Naive B cell (primary cell): ENCODE results near the gene PCGF3. TPM values are rescaled to one million over a fixed set of nuclear protein-coding genes. Genes with fewer than 3 reads are reported as not detected.

Source experiments
- ATAC-seq, 2 donors: fragments of 150-1000 bp; cut with Tn5 transposase; 2 replicates each; pipeline ENCODE4 v1.10.0; 2021; ENCODE audit warnings: low read depth in 2 of 2, mild to moderate bottlenecking in 2 of 2, moderate library complexity in 2 of 2
- DNase-seq: peaks from one replicate; pipeline ENCODE4 v3.0.0; 2022
- H3K27ac Mint-ChIP-seq, 6 donors: one replicate each; pipeline ENCODE4 v1.8.0; 2020 to 2022; ENCODE audit warnings: mild to moderate bottlenecking in 6 of 6, mixed read lengths in 6 of 6, moderate library complexity in 5 of 6, inconsistent platforms in 2 of 6
- H3K27me3 Mint-ChIP-seq, 3 donors: one replicate each; pipeline ENCODE4 v1.8.0; 2021 to 2022; ENCODE audit warnings: mixed read lengths in 3 of 3, mild to moderate bottlenecking in 1 of 3
- H3K36me3 Mint-ChIP-seq, 2 donors: one replicate each; pipeline ENCODE4 v1.8.0; 2020 to 2022; ENCODE audit warnings: mixed read lengths in 2 of 2, inconsistent platforms in 1 of 2, mild to moderate bottlenecking in 1 of 2
- H3K4me1 Mint-ChIP-seq, 3 donors: one replicate each; pipeline ENCODE4 v1.8.0; 2020 to 2022; ENCODE audit warnings: mixed read lengths in 3 of 3, inconsistent platforms in 1 of 3, mild to moderate bottlenecking in 1 of 3, moderate library complexity in 1 of 3
- H3K4me3 Mint-ChIP-seq, 8 donors: one replicate each; pipeline ENCODE4 v1.8.0; 2020 to 2022; ENCODE audit warnings: mild to moderate bottlenecking in 8 of 8, mixed read lengths in 8 of 8, moderate library complexity in 8 of 8, inconsistent platforms in 2 of 8
- H3K9me3 Mint-ChIP-seq, 7 donors: one replicate each; pipeline ENCODE4 v1.8.0; 2020 to 2022; ENCODE audit warnings: mixed read lengths in 7 of 7, mild to moderate bottlenecking in 5 of 7, inconsistent platforms in 2 of 7, moderate library complexity in 1 of 7
- polyA plus RNA-seq, 6 donors: library from polyadenylated mRNA; unstranded; fragments of 300-500 nt; fragmentation: Illumina TruSeq; gene quantifications; one replicate each; pipeline ENCODE4 v1.2.3, GENCODE V29; 2021; ENCODE audit warnings: low read depth in 6 of 6

PCGF3 gene
- polyA plus RNA-seq, 6 donors from 2014 or later, result 5.6 to 9.5 (median 7.1) TPM

GRCh38 chr4:780716-781492, 75.3 kb downstream of the PCGF3 start:
- Mint-ChIP-seq H3K27ac (peak overlapping the region; percentile 33 to 99 (median 92)), H3K36me3 (peaks cover 10 to 20% of the 10 kb centered on the region in 2 donors), H3K4me3 (peak overlapping the region; percentile 82 to 97 (median 96)), H3K4me1 (peaks cover 41 to 72% (median 57%) of the 10 kb centered on the region in 3 donors), H3K27me3 (peaks cover 0 to 31% (median 23%) of the 10 kb centered on the region in 3 donors), H3K9me3 (no peaks in the 10 kb centered on the region)
- ATAC-seq (no peak), DNase-seq (no peak)

- peaks cover 8 to 18% of the 10 kb centered on the region in 2 donors for H3K36me3 Mint-ChIP-seq
- peak; percentile 96 for DNase-seq
- peaks cover 38 to 67% (median 54%) of the 10 kb centered on the region in 3 donors for H3K4me1 Mint-ChIP-seq
- peaks cover 0 to 31% (median 23%) of the 10 kb centered on the region in 3 donors for H3K27me3 Mint-ChIP-seq
- no peaks in the 10 kb centered on the region for H3K9me3 Mint-ChIP-seq
- H3K4me3 Mint-ChIP-seq, result peak overlapping the region; percentile 82 to 97 (median 96)
- ATAC-seq, result peak; percentile 94 to 97
- H3K27ac Mint-ChIP-seq, result peak overlapping the region; percentile 92 to 99 (median 96)
These were observed 76.0 kb downstream of the PCGF3 start for GRCh38 chr4:781493-782216.

GRCh38 chr4:784401-785331, 79.0 kb downstream of the PCGF3 start:
- Mint-ChIP-seq H3K36me3 (peaks cover 0 to 8% of the 10 kb centered on the region in 2 donors), H3K9me3 (no peaks in the 10 kb centered on the region), H3K27ac (peak overlapping the region in 1 of 6 donors; percentile 80), H3K27me3 (peaks cover 5 to 56% (median 33%) of the 10 kb centered on the region in 3 donors), H3K4me1 (peaks cover 28 to 45% (median 31%) of the 10 kb centered on the region in 3 donors), H3K4me3 (peak overlapping the region in 7 of 8 donors; percentile 21 to 76 (median 58))
- ATAC-seq (no peak), DNase-seq (no peak)

GRCh38 chr4:785332-786073, 79.9 kb downstream of the PCGF3 start:
- no peak for DNase-seq
- H3K36me3 Mint-ChIP-seq, result peaks cover 0 to 8% of the 10 kb centered on the region in 2 donors
- H3K4me3 Mint-ChIP-seq, result peak overlapping the region in 7 of 8 donors; percentile 48 to 82 (median 73)

GRCh38 chr4:786074-786741, 80.6 kb downstream of the PCGF3 start:
- Mint-ChIP-seq H3K27me3 (peaks cover 10 to 66% (median 43%) of the 10 kb centered on the region in 3 donors), H3K4me1 (peaks cover 19 to 33% (median 24%) of the 10 kb centered on the region in 3 donors), H3K9me3 (no peaks in the 10 kb centered on the region), H3K4me3 (peak overlapping the region in 2 of 8 donors; percentile 30 to 76), H3K36me3 (peaks cover 0 to 8% of the 10 kb centered on the region in 2 donors), H3K27ac (no peak overlapping the region)
- no peak for DNase-seq
- ATAC-seq, result no peak

More at GRCh38 chr4:785332-786073, 79.9 kb downstream of the PCGF3 start:
- ATAC-seq, result no peak
- Mint-ChIP-seq H3K9me3 (no peaks in the 10 kb centered on the region), H3K4me1 (peaks cover 22 to 37% (median 22%) of the 10 kb centered on the region in 3 donors), H3K27ac (no peak overlapping the region), H3K27me3 (peaks cover 6 to 59% (median 36%) of the 10 kb centered on the region in 3 donors)

DNA sequence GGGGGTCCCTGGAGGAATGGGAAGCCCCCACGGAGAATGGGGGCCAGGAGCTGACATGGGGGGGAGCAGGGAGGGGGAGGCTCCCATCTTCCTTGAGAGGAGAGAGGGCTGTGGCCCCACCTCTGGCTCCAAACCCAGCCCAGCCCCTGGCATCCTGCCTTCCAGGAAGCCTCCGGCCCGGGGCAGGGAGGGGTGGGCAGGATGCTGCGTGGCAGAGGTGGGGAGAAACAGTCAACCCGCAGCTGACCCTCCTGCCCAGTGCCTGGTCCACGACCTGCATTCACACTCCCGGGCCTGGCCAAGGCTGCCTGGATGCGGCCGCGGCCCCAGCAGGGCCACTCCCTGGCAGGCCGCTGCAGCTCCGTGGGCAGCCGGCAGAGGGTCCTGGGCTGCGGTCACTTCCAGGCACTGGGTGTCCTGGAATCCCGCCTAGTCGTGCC, 81.2 kb downstream of the PCGF3 start:
- ATAC-seq, result no peak
- H3K27ac Mint-ChIP-seq, result no peak overlapping the region
- no peaks in the 10 kb centered on the region for H3K9me3 Mint-ChIP-seq
- peaks cover 0 to 8% of the 10 kb centered on the region in 2 donors for H3K36me3 Mint-ChIP-seq
- peaks cover 10 to 66% (median 44%) of the 10 kb centered on the region in 3 donors for H3K27me3 Mint-ChIP-seq
- peak overlapping the region in 3 of 8 donors; percentile 37 to 55 (median 50) for H3K4me3 Mint-ChIP-seq
- no peak for DNase-seq
- H3K4me1 Mint-ChIP-seq, result peaks cover 15 to 29% (median 24%) of the 10 kb centered on the region in 3 donors

GRCh38 chr4:787561-787981, 81.9 kb downstream of the PCGF3 start:
- Mint-ChIP-seq H3K27me3 (peaks cover 11 to 68% (median 47%) of the 10 kb centered on the region in 3 donors), H3K9me3 (no peaks in the 10 kb centered on the region), H3K4me3 (peak overlapping the region in 5 of 8 donors; percentile 1 to 63 (median 50)), H3K4me1 (peaks cover 11 to 23% (median 23%) of the 10 kb centered on the region in 3 donors), H3K27ac (no peak overlapping the region), H3K36me3 (peaks cover 0 to 8% of the 10 kb centered on the region in 2 donors)
- ATAC-seq (no peak), DNase-seq (no peak)

GRCh38 chr4:788006-788635, 82.5 kb downstream of the PCGF3 start:
- no peak overlapping the region for H3K27ac Mint-ChIP-seq
- H3K4me3 Mint-ChIP-seq, result no peak overlapping the region
- ATAC-seq, result no peak

GRCh38 chr4:788636-789297, 83.1 kb downstream of the PCGF3 start:
- Mint-ChIP-seq H3K27ac (no peak overlapping the region), H3K4me1 (peaks cover 17 to 31% (median 27%) of the 10 kb centered on the region in 3 donors), H3K9me3 (no peaks in the 10 kb centered on the region), H3K36me3 (peaks cover 0 to 8% of the 10 kb centered on the region in 2 donors), H3K27me3 (peaks cover 22 to 71% (median 54%) of the 10 kb centered on the region in 3 donors), H3K4me3 (peak overlapping the region in 1 of 8 donors; percentile 50)
- DNase-seq, result no peak
- ATAC-seq, result no peak

More at GRCh38 chr4:788006-788635, 82.5 kb downstream of the PCGF3 start:
- H3K36me3 Mint-ChIP-seq, result peaks cover 0 to 8% of the 10 kb centered on the region in 2 donors
- peaks cover 14 to 29% (median 25%) of the 10 kb centered on the region in 3 donors for H3K4me1 Mint-ChIP-seq
- peaks cover 16 to 68% (median 48%) of the 10 kb centered on the region in 3 donors for H3K27me3 Mint-ChIP-seq
- no peaks in the 10 kb centered on the region for H3K9me3 Mint-ChIP-seq
- DNase-seq, result no peak

DNA sequence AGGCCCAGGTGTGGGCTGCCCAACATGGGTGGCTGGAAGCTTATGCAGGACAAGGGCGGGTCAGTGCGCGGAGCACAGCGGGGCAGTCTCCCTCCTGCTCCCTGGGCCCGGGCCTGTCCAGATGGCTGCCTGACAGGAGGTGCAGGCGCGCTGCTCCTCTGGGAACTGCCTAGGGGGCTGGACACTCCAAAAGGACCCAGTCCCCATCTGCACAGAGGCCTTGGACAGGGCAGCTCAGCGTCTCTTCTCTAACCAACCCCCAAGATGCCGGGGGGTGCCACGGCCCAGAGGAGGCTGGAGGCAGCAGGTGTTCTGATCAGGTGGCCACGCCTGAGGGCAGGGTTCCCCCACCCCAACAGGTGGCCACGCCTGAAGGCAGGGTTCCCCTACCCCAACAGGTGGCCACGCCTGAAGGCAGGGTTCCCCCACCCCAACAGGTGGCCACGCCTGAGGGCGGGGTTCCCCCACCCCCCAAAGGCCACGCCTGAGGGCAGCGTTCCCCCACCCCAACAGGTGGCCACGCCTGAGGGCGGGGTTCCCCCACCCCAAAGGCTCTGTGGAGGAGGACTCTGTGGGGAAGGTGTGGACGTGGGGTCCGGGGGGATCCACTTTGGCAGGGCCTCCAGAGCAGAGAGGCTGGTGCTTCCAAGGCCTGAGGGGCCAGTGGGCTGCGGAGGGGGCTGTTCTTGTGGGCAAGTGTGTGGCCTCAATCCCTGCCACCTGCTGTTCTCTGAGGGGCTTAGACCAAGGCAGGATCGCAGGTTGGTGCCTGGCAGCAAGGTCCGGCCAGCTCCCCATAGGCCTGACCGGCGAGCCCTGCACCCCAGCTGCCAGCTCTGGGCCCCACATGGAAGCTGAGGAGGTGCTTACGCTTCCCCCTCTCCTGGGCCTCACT, 84.2 kb downstream of the PCGF3 start:
- no peaks in the 10 kb centered on the region for H3K9me3 Mint-ChIP-seq
- peaks cover 33 to 71% (median 56%) of the 10 kb centered on the region in 3 donors for H3K27me3 Mint-ChIP-seq
- DNase-seq (no peak), ATAC-seq (no peak)
- H3K36me3 Mint-ChIP-seq, result peaks cover 0 to 2% of the 10 kb centered on the region in 2 donors
- no peak overlapping the region for H3K4me3 Mint-ChIP-seq
- H3K27ac Mint-ChIP-seq, result no peak overlapping the region
- peaks cover 24 to 37% (median 31%) of the 10 kb centered on the region in 3 donors for H3K4me1 Mint-ChIP-seq
